K562 (cell line): ENCODE measurements around the gene ZNF747. TPM values are rescaled to one million over a fixed set of nuclear protein-coding genes. Genes with fewer than 3 reads are reported as not detected.

Experiments
- BCOR ChIP-seq: fragments of 450-650 bp; IDR thresholded peaks from 2 replicates; pipeline ENCODE4 v1.6.1; 2016
- CC2D1A ChIP-seq: fragments of 450-650 bp; IDR thresholded peaks from 2 replicates; pipeline ENCODE4 v1.6.1; 2017; ENCODE audit warnings: mild to moderate bottlenecking
- ELF1 ChIP-seq: fragments of 200-800 bp; sonication (Bioruptor generic); IDR thresholded peaks from 2 replicates; pipeline ENCODE4 v1.6.1; 2016; ENCODE audit warnings: missing genetic modification characterization, missing compliant biosample characterization
- LARP7 ChIP-seq: fragments of 450-650 bp; IDR thresholded peaks from 2 replicates; pipeline ENCODE4 v1.6.1; 2016
- NFRKB ChIP-seq: fragments of 450-650 bp; IDR thresholded peaks from 2 replicates; pipeline ENCODE4 v1.6.1; 2016; ENCODE audit warnings: low read depth
- POLR3A ChIP-seq: IDR thresholded peaks from 2 replicates; pipeline ENCODE4 v1.6.1; 2011; ENCODE audit warnings: borderline replicate concordance, mild to moderate bottlenecking, moderate library complexity; ENCODE audit not compliant: insufficient read length, insufficient read depth; ENCODE audit errors: extremely low read depth
- PREB ChIP-seq: sonication (generic); formaldehyde crosslinking; IDR thresholded peaks from 2 replicates; pipeline ENCODE4 v1.8.1; 2023; ENCODE audit warnings: mild to moderate bottlenecking, missing genetic modification reagents
- SAP30 ChIP-seq: fragments of 200-600 bp; sonication (generic); IDR thresholded peaks from 2 replicates; pipeline ENCODE4 v1.6.1; 2012; ENCODE audit warnings: borderline replicate concordance, low read depth, mild to moderate bottlenecking, moderate library complexity, low read length, control low read depth, inconsistent platforms; ENCODE audit not compliant: insufficient read depth, poor library complexity, severe bottlenecking
- ZNF24 ChIP-seq: fragments of 450-650 bp; IDR thresholded peaks from 2 replicates; pipeline ENCODE4 v1.6.1; 2016
- ZNF41 ChIP-seq: fragments of 250-450 bp; sonication (Bioruptor Pico); conservative IDR thresholded peaks from 2 replicates; pipeline ENCODE4 v1.4.0; 2020; ENCODE audit warnings: mild to moderate bottlenecking
- polyA plus RNA-seq, 8 experiments: library from polyadenylated mRNA; depleted of rRNA in 4 of 8; stranded (reverse) in 5 of 8; unstranded in 3 of 8; fragments of >200 nt; fragmentation: Nextera tagmentation in 2 of 8; fragmentation: Illumina TruSeq in 1 of 8; extraction: Ambion mirVana in 2 of 8; extraction: Trizol in 1 of 8; gene quantifications; 2 replicates each; pipeline versions ENCODE4 v1.2.1 to v1.2.3, GENCODE V29; 2011 to 2014; ENCODE audit warnings: inconsistent platforms in 1 of 8, missing spikeins in 1 of 8
- total RNA-seq, 7 experiments: library from RNA; depleted of rRNA in 6 of 7; stranded (reverse); fragments of >200 nt in 6 of 7; fragmentation: Illumina TruSeq in 2 of 7; extraction: Trizol in 2 of 7; gene quantifications; 2 replicates each; pipeline versions ENCODE4 v1.2.1 to v1.2.3, GENCODE V29; 2011 to 2021; ENCODE audit warnings: low replicate concordance in 1 of 7

Gene ZNF747
- total and polyA plus RNA-seq, 9 of the 15 experiments (the other 6 are each of a cell fraction or from before 2014, with no cell fraction given): 0.14 to 3.3 (median 1.5) TPM

GRCh38 chr16:30558789-30559377 lies 24.2 kb upstream of the ZNF747 start (continued):
- TF ChIP-seq POLR3A: peak; percentile 34
- TF ChIP-seq ELF1 (tag): peak; percentile 29; the same call in 1 of the 2 replicates
- peak; percentile 69 for TF ChIP-seq ZNF24
- peak; percentile 7 for TF ChIP-seq SAP30
- 0 out of 2 replicates have a peak, but pooled peaks have one; percentile 17 for TF ChIP-seq ZNF41
- TF ChIP-seq CC2D1A: peak; percentile 40; the same call in 1 of the 2 replicates
- peak; percentile 92 for TF ChIP-seq BCOR
- TF ChIP-seq NFRKB: no peak
- TF ChIP-seq LARP7: peak; percentile 74; the same call in 1 of the 2 replicates
- 0 out of 2 replicates have a peak, but pooled peaks have one; percentile 78 for TF ChIP-seq PREB (CRISPR knock-in tag)
